GM21526 (cell line): Measurements from ENCODE around the gene GNAT3.

ENCODE experiments used
- ATAC-seq: cut with Tn5 transposase; IDR thresholded peaks from one replicate; pipeline ENCODE4 v1.9.1; 2021; ENCODE audit warnings: moderate library complexity; ENCODE audit not compliant: unreplicated experiment, low FRiP score

Gene GNAT3

GRCh38 chr7:80505900-80506500, 5.9 kb downstream of the GNAT3 start:
- ATAC-seq: no peak

GRCh38 chr7:80500325-80500724, 11.5 kb downstream of the GNAT3 start:
- no peak for ATAC-seq

DNA sequence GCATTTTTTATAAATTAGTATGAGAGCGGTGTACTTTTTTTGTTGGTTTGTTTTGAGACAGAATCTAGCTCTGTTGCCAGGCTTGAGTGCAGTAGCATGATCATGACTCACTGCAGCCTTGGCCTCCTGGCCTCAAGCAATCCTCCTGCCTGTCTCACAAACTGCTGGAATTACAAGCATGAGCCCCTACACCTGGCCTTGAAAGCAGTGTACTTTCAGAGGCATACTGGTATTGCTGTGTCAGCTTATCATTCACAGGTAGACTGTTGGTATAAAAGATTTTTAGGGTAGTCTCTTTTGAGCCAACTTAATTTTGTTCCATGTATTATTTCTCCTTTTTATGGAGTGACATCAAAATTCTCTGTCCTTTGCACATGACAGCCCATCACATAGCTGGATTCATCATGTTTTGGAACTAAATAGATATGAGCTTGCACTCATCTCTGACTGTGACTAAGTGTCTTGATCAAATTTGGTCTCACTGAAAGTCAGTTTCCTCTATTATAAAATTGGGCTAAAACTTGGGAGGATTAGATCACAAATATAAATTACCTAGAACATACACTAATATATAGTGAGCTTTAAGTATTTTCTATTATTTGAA, 12.4 kb downstream of the GNAT3 start:
- ATAC-seq: no peak

DNA sequence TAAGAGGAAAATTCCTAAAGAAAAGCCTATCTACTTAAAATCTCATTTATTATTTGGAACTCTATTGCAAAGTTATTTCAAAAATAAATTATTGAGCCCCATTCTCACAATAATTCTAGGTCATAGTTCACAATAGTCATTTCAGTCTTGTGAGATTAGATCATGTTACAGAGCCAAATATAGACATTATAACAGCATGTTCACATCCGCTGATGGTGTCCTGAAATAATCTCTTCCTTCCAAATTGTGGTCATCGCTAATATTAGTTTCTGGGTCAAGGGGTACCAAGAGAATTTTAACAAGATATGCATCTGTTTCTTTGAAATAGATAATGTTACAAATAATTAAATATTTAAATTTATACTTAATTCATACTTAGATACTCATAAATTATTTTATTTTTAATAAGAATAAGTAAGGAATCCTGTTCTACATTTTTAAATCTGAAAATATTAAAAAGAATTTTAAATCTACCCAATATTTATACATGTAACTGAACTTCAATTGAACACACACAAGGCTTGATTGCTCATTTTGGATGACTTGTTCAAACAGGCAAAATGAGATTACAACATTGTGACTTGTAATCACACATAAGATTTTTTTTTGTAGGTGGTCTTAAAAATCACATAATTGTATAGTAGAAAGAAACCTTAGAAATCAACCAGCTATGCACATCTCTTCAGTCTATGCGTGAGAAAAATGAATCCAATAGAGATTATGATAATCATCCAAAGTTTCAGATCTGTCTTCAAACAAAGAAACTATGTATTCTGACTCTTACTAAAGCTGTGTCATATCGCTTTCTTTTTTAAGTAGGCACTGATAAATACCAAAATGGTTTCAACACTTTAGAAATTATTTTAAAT, 13.1 kb downstream of the GNAT3 start:
- no peak for ATAC-seq

GRCh38 chr7:80496586-80496985, 15.3 kb downstream of the GNAT3 start:
- no peak for ATAC-seq

DNA sequence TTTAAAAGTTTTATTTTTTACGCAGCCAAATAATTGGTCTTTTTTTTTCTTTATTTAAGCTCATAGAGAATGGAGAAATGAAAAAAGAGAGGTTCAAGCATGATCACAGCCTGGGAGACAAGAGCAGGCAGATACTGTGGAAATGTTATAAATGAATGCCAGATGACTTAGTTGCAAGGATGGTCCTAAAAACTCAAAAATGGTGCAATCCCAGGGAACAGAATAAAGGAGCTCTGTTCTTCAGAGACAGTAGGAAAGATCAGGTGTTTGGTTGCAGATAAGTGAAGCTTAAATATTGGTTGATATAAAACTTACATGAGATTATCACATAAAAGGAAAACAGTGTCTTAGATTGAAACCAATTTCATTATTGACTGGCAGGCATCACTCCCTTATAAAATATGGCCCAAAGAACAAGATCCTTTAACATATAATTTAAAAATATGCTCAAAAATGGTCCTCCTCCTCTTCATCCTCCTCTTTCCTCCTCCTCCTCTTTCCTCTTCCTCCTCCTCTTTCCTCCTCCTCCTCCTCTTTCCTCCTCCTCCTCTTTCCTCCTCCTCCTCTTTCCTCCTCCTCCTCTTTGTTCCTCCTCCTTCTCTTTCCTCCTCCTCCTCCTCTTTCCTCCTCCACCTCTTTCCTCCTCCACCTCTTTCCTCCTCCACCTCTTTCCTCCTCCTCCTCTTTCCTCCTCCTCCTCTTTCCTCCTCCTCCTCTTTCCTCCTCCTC, 18.6 kb downstream of the GNAT3 start:
- no peak for ATAC-seq

- no peak for ATAC-seq
These were observed 20.4 kb downstream of the GNAT3 start for GRCh38 chr7:80491462-80491861.

GRCh38 chr7:80488851-80489370, 23.0 kb downstream of the GNAT3 start:
- ATAC-seq: no peak

DNA sequence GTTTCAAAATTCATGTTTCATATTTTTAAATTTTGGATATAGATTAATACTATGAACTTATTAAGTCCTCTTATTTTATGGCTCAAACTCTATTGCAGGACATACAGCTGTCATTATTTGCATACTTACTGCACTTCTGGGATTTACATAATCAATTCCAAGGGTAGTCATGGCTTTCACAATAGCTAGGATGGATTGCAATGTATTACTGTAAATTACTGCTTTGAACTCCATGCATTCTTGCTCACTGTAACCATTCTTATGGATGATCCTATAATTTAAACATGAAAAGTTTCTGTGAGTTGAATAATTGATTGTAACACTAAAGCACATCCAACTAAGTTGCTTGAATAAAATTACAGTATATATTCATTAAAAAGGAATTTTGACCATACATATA, 23.5 kb downstream of the GNAT3 start:
- no peak for ATAC-seq

- ATAC-seq: no peak
These were observed 26.1 kb downstream of the GNAT3 start for GRCh38 chr7:80485721-80486120.

DNA sequence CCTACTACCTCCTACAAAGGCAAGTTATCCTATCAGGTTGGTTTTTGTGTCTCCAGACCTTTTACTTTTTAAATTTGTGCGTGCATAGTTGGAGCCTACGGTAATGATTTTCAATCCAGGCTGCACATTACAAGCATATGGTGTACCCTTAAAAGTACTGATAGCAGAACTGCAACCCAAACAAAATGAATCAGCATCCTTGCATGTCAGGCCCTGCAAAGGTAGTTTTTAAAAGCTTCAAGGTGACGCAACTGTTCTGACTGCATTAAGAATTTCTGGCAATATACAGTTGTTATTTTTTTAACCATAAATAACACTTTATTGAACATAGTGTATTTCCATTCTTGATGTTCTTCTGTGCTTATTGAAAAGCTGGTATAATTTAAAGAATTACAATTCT, 28.9 kb downstream of the GNAT3 start:
- ATAC-seq: no peak

- ATAC-seq: no peak
These were observed 30.5 kb downstream of the GNAT3 start for GRCh38 chr7:80481196-80481884.

DNA sequence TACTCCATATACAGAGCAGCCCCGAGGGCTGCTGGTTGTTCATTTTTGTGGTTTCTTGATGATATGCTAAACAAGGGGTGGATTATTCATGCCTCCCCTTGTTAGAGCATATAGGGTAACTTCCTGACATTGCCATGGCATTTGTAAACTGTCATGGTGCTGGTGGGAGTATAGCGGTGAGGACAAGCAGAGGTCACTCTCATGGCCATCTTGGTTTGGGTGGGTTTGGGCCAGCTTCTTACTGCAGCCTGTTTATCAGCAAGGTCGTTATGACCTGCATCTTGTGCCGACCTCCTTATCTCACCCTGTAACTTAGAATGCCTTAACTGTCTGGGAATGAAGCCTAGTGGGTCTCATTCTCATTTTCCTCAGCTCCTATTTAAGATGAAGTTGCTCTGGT, 31.3 kb downstream of the GNAT3 start:
- no peak for ATAC-seq

- ATAC-seq: no peak
These were observed 33.2 kb downstream of the GNAT3 start for GRCh38 chr7:80478683-80479082.

GRCh38 chr7:80476035-80476434, 35.8 kb downstream of the GNAT3 start:
- ATAC-seq: no peak

DNA sequence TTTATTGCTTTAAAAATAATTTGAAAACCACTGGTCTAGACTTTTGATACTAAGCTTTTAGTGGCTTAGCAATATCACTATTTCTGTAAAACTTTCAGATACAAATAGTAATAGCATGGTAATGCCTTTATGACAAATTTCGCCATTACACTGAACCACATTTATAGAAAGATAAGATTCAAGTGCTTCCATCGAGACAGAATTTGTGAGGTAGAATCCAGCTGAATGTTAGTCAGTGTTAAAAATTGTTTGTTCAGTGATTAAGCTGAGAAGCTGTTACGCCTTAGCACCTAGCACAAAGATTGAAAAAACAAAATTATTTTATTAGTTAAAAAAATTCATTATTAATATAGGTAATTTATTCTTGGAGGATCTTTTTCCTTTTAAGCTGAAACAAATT, 36.5 kb downstream of the GNAT3 start:
- no peak for ATAC-seq

DNA sequence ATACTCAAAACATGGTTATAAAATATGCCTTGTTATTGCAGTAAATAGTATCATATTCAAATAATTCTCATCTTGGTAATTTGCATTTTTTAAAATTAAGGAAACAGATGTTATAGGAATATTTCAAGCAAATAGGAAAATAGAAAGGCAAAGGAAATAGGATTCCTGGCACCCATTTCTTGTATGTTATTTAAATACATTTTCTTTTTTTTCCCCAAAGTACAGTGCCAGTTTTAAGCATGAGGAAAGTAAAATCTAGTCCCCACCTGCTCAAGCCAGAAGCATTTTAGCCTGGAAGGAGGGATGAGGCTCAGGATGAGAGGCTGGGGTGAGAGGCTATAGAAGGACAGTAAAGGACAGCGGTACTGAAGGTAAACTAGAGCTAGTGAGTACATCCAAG, 38.1 kb downstream of the GNAT3 start:
- ATAC-seq: no peak

GRCh38 chr7:80472491-80473200, 39.2 kb downstream of the GNAT3 start:
- no peak for ATAC-seq

DNA sequence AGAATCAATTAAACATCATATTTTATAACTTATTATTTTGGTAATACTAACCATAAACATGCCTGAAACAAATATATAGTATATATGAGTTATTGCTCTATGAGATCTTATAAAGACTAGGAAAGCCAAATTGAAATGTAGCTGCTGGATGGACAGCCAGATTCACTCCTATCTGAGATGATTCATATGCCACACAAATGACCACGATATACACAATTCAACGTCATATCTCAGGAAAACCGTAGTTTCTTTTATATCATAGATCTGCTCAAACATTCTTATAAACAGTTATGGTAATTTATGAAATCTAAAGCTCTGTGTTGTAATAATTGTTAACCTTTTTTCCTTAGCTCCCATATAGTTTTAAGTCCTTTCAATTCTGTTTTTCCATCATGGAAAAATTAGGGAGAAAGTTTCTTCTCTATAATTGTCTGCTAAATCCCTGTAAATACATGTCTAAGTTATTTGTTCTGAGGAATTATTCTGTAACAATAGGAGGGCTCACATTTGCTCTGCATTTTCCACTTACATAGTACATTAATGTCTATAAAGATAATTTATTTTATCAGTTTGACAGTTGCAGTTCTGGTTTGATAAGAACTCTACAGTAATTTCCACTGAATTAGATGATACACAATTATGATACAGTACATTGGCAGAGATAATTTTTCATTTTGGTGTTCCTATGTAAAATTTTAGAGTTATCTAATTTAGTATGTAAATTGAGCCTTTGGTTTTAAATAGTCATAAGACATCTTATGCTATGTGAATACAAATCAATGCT, 42.7 kb downstream of the GNAT3 start:
- no peak for ATAC-seq
